Measurements from ENCODE around the gene SLC6A14. TPM values are rescaled to one million over a fixed set of nuclear protein-coding genes. Genes with fewer than 3 reads are reported as not detected.

Gene SLC6A14
- total and polyA plus RNA-seq, 2 donors (not counting 3 experiments of a cell fraction or from before 2014, with no cell fraction given), result not detected

DNA sequence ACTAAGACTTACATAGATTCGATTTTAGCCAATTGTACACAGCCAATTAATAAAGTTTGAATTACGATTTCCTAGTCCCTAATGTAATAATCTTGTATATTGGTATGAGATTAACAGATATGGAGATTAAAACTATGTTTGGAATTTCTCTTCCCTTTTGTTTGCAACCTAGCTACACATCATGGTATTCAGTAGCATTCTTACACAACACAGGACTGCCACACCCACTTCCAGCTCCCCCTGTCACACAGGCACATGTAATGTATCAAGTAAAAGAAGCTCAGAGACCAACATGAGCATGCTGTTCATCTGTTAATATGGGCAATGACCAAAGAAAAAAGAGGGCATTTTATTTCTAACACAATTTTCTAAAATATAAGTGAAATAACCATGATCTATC is 12.8 kb downstream of the SLC6A14 start:
- H3K36me3 ChIP-seq (ENCODE audit: control insufficient read depth in 2 of 2, extremely low read depth in 1 of 2, insufficient read depth in 2 of 2, low read length in 2 of 2), result no peaks in the 10 kb centered on the region
- no peaks in the 10 kb centered on the region for H3K9me1 ChIP-seq (replicated peaks; ENCODE audit: control insufficient read depth, extremely low read depth, insufficient read depth, low read length)
- no peaks in the 10 kb centered on the region for H3K79me2 ChIP-seq (ENCODE audit: control insufficient read depth, insufficient read depth, low read length)
- CTCF ChIA-PET, result no interaction called here
- no peak for DNase-seq (ENCODE audit: low read depth, low spot score)
- POLR2A ChIA-PET, result no interaction called here
- H3K4me1 ChIP-seq (ENCODE audit: control insufficient read depth, extremely low read depth, insufficient read depth, low read length), result no peaks in the 10 kb centered on the region
- H2AFZ ChIP-seq (ENCODE audit: low read depth, low read length), result no peak overlapping the region
- FAIRE-seq, result no peak
- H3K9ac ChIP-seq (replicated peaks; ENCODE audit: extremely low read depth, insufficient read depth, low read length), result no peak overlapping the region
- no peaks in the 10 kb centered on the region for H4K20me1 ChIP-seq (replicated peaks; ENCODE audit: control insufficient read depth, extremely low read depth, insufficient read depth, low read length)
- H3K4me3 ChIP-seq (replicated peaks in 1 of 3; ENCODE audit: insufficient read depth in 1 of 3, low read depth in 1 of 3, low read length in 3 of 3), result no peak overlapping the region
- dilution Hi-C loops (cut with MboI; ENCODE audit: extremely low pct_ligation_motif_present, low sequenced_read_pairs) (no loop called here), intact Hi-C loops (cut with micrococcal nuclease) (no loop called here)
- H3K27ac ChIP-seq (ENCODE audit: insufficient read depth, low read depth, low read length), result no peak overlapping the region
- no TSS peak for BruUV-seq (replicated peaks)
- H3K9me3 ChIP-seq (replicated peaks; ENCODE audit: control insufficient read depth, insufficient read depth, low read length), result no peaks in the 10 kb centered on the region
- no peaks in the 10 kb centered on the region for H3K27me3 ChIP-seq (ENCODE audit: control insufficient read depth in 2 of 2, insufficient read depth in 2 of 2, low read length in 2 of 2)
- TF ChIP-seq, protein P1, sequence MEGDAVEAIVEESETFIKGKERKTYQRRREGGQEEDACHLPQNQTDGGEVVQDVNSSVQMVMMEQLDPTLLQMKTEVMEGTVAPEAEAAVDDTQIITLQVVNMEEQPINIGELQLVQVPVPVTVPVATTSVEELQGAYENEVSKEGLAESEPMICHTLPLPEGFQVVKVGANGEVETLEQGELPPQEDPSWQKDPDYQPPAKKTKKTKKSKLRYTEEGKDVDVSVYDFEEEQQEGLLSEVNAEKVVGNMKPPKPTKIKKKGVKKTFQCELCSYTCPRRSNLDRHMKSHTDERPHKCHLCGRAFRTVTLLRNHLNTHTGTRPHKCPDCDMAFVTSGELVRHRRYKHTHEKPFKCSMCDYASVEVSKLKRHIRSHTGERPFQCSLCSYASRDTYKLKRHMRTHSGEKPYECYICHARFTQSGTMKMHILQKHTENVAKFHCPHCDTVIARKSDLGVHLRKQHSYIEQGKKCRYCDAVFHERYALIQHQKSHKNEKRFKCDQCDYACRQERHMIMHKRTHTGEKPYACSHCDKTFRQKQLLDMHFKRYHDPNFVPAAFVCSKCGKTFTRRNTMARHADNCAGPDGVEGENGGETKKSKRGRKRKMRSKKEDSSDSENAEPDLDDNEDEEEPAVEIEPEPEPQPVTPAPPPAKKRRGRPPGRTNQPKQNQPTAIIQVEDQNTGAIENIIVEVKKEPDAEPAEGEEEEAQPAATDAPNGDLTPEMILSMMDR (IDR thresholded peaks at IDR 0.05; ENCODE audit: extremely low read depth in 1 of 2, insufficient read depth in 1 of 2, low read depth in 1 of 2, low read length in 2 of 2), result no peak
- TF ChIP-seq POLR2AphosphoS5 (IDR thresholded peaks at IDR 0.05; ENCODE audit: insufficient read depth, low read depth, low read length) (no peak), JUN (IDR thresholded peaks at IDR 0.05; ENCODE audit: borderline replicate concordance, insufficient read depth, insufficient read length, low read depth) (no peak), POLR2A (IDR thresholded peaks at IDR 0.05; ENCODE audit: low read depth, low read length) (no peak), MYC (IDR thresholded peaks at IDR 0.05; ENCODE audit: low read depth, low read length) (no peak), EZH2 (IDR thresholded peaks at IDR 0.05; ENCODE audit: borderline replicate concordance, low read depth, low read length, severe bottlenecking) (no peak), GATA2 (IDR thresholded peaks at IDR 0.05; ENCODE audit: insufficient read depth, insufficient read length, low read depth, low read length) (no peak), FOS (IDR thresholded peaks at IDR 0.05; ENCODE audit: borderline replicate concordance, insufficient read depth, low read length) (no peak)
- TF ChIP-seq, protein P2, sequence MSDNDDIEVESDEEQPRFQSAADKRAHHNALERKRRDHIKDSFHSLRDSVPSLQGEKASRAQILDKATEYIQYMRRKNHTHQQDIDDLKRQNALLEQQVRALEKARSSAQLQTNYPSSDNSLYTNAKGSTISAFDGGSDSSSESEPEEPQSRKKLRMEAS (IDR thresholded peaks at IDR 0.05; ENCODE audit: insufficient read depth, insufficient read length), result no peak
- no peak overlapping the region for H3K4me2 ChIP-seq (ENCODE audit: insufficient read depth, low read length)
